GM19438 (cell line): ENCODE results near the gene SCRN3.
"Not testable (repeated sequence)": the region's sequence is repeated elsewhere in the genome, so short reads cannot be mapped to it uniquely, and the experiment has no call there.

ENCODE experiments used
- ATAC-seq: cut with Tn5 transposase; IDR thresholded peaks from one replicate; pipeline ENCODE4 v1.9.1; 2021; ENCODE audit warnings: low read depth; ENCODE audit not compliant: unreplicated experiment

Gene SCRN3

DNA sequence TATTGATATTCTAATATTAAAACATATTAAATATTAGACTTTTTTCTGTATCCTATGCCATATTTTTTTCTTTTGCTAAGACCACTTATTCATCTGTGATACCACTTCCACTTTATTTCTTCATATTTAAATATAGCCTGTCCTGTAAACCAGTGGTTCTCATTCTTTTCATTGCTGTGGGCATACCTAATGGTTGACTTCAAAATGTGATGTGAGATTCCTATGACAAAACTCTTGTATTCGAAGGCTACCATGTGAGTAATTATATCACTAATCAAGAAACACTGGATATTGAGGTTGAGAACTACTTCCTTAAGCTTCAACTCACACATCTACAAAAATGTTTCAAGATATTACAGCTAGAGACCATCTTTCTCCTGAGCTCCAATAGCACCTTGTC, 3.6 kb downstream of the SCRN3 start:
- ATAC-seq: no peak

DNA sequence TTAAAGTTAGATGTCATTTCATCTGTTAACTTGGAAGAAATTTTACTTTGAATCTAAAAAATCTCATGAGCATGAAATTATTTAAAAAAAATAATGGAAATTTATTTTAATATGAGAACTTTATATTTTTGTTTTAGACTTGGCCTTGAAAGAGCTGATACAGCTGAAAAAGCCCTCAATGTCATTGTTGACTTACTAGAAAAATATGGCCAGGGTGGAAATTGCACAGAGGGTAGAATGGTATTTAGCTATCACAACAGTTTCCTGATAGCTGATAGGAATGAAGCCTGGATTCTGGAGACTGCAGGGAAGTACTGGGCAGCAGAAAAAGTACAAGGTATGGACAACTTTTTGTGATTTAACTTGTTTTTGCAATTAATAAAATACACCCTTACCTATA, 5.3 kb downstream of the SCRN3 start:
- no peak for ATAC-seq

DNA sequence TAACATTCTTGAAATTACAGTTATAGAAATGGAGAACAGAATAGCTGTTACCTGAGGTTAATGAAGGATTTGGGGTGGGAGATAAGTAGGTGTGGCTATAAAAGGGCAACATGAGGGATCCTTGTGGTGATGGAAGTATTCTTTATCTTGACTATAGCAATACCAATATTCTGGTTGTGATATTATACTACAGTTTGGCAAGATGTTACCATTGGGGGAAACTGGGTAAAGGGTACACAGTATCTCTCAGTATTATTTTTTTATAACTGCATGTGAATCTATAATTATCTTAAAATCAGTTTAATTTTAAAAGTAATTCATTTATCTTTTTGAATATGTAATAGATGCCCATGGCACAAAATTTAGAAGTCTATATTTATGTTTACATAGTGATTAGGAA, 8.1 kb downstream of the SCRN3 start:
- no peak for ATAC-seq

DNA sequence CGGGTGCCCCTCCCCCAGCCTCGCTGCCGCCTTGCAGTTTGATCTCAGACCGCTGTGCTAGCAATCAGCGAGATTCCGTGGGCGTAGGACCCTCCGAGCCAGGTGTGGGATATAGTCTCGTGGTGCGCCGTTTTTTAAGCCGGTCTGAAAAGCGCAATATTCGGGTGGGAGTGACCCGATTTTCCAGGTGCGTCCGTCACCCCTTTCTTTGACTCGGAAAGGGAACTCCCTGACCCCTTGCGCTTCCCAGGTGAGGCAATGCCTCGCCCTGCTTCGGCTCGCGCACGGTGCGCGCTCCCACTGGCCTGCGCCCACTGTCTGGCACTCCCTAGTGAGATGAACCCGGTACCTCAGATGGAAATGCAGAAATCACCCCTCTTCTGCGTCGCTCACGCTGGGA, 14.5 kb downstream of the SCRN3 start:
- not testable (repeated sequence) for ATAC-seq

DNA sequence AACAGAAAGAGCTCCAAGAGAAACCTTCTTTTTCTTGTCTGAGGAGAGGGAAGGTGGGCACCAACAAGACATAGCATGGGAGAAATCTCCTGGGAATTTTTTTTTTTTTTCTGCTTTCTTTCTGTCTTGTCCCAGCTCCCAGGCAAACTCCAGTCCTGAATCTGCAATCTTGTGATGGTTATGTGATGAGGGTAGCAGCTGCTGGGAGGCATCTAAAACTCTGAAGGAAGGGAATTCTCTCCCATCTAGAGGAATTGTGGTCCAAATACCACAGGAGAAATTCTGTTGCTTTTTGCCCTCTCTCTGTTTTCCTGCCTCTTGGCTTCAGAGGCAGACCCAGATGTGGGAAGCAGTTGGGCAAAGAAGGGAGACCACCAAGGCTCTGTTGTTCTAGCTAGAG, 16.7 kb downstream of the SCRN3 start:
- no peak for ATAC-seq

DNA sequence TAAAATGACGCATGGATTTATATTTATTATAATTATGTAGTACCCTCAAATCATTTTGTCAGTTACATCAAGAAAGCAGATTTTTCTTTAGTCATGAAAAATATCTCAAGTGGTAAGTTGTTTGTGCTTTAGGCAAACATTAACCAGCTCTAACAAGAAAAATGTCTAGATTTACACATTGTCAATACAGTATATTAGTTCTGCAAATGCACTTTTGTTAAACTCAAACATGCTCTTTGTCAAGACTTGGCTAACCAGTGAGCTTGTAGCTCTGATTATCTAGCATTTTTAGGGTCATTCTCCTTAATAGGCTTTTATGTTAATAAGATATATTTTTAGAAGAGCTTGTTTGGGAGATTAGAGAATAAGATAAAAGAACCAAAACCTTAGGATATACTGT, 32.7 kb downstream of the SCRN3 start:
- no peak for ATAC-seq

DNA sequence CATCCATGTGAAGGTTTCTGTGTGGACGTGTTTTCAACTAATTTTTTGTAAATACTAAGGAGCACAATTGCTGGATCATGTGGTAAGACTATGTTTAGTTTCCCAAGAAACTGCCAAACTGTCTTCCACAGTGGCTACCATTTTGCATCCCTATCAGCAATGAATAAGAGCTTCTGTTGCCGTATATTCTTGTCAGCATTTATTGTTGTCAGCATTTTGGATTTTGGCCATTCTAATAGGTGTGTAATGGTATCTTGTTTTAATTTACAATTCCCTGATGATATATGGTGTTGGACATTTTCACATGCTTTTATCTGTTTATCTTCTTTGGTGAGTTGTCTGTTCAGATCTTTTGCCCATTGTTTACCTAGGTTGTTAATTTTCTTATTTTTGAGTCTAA, 34.5 kb downstream of the SCRN3 start:
- no peak for ATAC-seq

DNA sequence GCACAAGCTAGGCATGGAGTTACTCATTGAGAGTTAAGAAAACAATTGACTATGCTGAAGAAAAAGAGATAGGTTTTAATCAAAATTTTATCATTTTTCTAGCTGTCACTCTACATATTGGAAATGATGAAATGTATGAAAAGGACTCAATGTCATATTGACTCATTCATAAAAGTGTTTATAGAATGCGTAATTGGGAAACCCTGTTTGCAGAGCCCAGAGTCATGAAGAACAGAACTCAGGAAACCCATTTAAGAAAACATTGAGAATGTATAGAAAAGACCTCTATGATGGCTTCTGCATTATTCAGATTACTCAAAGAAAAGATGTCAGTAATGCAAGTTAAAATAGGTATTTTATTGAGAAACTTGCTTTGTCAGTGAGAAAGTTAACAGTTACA, 36.4 kb downstream of the SCRN3 start:
- ATAC-seq: no peak

DNA sequence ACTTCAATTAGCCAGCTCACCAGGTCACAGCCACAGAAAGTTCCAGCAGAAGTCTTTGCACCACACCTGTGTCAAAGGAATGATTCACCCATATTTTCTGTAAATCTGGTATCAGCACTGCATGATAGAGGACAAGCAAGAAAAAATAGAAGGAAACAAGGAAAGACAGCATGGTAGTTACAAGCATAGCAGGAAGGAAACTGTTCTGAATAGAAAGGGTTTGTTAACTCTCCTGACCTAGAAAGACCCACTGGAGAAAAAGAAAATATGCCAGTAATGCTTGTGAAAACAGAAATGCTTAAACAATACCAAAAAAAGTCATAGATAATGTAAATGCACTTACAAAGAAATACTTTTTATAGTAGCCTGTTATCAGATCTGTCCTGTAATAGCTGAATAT, 40.8 kb downstream of the SCRN3 start:
- no peak for ATAC-seq

DNA sequence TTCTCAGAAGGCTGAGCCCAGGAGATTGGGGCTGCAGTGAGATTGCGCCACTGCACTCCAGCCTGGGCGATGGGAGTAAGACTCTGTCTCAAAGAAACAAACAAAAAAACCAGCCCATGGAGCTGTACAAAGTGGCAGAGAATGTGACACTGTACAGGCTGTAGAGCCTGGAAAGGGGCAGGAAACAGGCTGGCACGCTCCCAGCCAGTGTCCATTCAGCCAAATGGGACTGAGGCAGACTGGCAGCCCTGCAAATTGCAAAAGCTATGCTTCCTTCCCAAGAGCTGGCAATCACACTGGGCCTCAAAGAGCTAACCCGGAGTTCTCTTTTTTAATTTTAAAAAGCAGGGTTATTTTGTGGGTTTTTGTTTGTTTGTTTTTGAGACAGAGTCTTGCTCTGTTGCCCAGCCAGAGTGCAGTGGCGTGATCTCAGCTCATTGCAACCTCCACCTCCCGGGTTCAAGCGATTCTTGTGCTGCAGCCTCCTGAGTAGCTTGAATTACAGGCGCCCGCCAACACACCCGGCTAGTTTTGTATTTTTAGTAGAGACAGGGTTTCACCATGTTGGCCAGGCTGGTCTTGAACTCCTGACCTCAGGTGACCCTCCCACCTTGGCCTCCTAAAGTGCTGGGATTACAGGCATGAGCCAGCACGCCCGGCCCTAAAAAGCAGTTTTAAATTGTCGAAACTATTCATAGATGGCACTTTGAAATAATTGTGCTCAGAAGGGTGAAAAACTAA, 42.8 kb downstream of the SCRN3 start:
- no peak for ATAC-seq

DNA sequence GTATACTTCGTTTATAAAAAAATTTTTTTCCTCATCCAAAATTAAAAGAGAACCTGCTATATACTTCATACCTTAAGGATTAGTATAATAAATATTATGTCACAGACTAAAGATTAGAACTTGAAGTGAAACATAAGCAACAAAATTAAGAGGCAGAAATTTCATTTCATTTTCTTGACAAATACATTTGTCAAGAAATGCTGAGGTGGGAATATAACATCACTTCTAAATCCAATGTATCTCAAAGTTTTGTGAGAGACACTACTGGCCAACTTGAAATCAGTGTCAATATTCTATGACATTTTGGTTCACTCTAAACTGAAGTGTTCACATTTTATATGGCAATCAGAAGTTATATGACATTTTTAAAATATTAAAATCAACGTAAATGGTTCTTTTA, 43.8 kb downstream of the SCRN3 start:
- ATAC-seq: no peak

DNA sequence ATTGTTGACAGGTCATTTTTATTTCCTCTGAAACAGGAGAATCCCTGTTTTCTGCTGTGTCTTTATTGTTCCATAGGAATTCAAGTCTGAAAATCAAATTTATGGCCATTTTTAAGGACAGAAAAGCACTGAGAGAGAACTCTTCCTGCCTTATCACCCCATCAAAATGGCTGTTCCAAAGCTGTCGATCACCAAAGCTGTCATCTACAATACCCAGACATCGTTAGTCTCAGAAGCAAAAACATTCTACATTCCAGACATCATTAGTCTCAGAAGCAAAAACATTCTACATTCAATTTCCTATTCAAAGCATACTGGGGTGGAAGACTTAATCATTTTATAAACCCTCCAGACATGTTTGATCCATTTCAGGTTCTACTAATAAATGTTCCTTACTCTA, 44.4 kb downstream of the SCRN3 start:
- no peak for ATAC-seq

DNA sequence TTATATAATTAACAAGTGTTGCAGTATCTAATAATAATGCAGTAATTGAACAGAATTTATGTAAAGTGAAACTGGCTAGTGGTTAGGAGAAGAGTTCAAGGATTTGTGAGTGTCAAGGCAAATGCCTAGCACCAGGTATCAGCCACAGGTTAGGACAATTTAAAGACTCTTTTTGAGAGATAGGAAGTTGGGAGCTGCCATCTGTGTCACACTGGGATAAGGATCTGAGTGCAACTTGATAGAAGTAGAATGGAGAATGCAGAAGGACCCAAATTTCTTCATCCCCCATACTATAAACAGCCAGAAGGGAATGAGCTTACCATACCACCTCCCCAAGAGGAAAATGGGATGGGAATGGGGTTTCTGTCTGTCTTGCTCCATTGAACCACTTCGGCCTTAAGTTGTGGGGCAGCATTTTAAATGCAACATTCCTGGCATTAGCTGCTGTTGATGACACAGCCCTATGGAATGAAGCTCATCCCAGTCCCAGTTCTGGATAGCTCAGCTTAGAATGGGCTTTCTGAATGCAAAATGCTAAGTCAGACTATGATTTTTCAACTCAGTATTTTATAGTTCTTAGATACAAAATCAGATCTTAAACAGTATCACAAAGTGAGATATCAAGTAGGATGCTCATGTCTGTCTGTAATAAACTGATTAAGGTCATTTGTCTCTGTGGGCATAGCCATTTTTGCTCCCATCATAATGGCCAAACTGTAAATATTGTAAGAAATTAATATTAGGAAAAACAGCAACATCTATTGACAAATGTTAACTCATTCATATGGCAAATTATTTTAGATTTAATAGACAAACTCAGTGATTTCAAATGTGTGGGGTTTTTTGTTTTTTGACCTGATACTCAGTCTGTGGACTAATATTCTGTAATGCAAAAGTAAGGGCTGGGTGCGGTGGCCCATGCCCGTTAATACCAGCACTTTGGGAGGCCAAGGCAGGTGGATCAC, 47.3 kb downstream of the SCRN3 start:
- ATAC-seq: no peak

DNA sequence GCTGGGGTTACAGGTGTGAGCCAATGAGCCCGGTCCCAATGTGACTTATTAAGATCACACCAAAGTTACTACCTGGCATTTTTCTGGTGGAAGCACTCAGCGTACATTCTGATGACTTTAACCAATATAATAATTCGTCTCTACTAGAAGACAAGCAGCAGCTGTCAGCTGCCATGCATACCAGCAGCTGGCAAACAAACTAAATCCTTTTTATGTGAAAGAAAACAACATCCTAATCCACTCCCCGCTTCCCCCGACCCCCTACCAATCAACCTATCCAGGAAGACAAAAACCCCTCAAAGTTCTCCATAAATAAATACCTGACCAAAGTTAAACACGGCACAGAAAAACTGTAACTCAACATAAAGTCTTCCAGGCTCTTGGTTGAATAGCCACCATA, 49.2 kb downstream of the SCRN3 start:
- no peak for ATAC-seq

DNA sequence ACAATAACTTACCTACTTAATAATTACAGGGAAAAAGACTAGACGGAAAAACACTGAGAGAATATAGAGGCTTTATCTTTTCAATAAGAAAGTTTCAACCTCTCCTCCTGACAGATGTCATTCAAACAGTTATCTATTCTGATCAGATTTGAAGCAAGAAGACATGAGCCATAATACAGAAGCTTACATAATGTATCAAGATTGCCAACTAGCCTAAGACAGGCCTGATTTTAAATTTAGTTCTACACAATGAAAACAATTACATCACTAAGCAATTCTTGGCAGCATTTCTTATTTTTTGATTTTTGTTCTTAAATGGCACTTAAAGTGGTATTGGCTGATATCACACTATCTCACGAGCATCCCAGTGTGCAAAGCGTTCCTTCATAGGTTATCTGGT, 49.7 kb downstream of the SCRN3 start:
- no peak for ATAC-seq

DNA sequence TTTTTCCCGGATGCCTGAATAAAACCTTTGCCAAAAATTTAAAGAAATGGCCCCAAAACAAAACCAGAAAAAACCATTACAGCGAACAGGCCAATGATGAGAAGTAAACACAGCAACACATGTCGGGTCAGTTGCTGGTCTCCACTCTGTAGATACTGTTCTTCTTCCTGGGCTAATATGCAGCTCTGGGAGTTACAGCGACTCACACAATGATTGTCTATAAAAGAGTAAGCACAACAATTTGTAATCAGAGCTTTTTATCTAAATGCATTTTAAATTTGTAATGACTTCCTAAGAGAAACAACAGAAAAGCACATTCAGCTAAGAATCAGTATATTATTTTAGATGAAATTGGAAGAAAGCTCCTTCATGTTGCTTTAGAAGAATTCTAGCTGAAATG, 51.0 kb downstream of the SCRN3 start:
- no peak for ATAC-seq

DNA sequence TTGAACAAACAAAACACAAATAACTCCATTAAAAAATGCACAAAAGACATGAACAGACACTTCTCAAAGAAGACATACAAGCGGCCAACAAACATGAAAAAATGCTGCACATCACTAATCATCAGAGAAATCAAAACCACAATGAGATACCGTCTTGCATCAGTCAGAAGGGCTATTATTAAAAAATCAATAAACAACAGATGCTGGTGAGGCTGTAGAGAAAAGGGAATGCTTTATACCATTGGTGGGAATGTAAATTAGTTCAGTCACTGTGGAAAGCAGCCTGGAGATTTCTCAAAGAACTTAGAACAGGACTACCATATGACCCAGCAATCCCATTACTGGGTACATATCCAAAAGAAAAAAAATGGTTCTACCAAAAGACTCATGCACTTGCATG, 53.5 kb downstream of the SCRN3 start:
- ATAC-seq: no peak

DNA sequence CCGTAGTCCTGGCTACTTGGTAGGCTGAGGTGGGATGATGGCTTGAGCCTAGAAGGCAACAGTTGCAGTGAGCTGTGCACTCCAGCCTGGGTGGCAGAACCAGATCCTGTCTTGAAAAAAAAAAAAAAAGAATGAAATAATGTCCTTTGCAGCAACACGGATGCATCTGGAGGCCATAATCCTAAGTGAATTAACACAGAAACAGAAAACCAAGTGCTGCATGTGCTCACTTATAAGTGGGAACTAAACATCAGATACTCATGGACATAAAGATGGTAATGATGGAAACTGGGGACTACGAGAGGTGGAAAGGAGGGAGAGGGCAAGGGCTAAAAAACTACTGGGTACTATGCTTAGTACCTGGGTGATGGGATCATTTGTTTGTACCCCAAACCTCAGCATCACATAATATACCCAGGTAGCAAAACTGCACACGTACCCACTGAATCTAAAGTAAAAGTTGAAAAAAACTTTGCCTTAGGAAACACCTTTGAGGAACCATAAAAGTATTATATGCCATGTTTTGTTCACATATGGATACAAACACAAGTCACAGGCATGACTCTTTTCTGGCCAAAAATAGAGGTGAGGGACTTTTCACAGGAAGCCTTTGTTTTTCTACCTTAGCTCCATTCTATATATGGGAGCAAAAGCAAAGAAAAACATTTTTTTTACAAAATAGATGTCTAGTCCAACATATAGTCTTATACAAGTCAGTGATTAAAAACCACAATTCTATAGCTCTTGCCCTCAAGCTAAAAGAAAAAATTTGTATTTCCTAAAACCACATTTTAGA, 54.7 kb downstream of the SCRN3 start:
- ATAC-seq: no peak

DNA sequence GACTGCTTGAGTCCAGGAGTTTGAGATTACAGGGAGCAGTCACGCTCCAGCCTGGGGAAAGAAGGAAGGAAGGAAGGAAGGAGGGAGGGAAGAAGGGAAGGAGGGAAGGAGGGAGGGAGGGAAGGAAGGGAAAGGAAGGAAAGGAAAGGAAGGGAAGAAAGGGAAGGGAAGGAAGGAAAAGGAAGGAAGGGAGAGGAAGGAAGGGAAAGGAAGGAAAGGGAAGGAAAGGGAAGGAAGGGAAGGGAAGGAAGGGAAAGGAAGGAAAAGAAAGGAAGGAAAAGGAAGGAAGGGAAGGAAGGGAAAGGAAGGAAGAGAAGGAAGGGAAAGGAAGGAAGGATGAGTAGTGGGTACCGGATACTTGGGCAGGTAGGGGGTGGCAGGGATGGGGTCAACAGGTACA, 59.0 kb downstream of the SCRN3 start:
- ATAC-seq: no peak

DNA sequence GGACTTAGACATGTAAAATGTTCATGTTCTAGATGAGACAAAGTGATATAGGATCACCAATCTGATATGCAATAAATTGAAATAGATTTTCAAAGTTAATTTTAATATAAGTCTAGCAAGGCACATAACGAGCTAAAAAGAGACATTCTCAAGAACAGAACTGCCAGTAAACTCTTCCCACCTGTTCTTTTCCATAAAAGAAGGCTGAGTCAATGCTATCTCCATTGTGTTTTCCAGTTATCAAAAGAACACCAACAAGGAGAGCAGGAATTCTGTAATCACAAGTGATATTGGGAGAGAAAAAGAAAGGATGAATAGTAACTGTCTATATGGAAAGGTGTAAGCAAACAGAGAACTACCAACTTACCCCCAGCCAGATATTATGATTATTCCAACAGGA, 65.7 kb downstream of the SCRN3 start:
- no peak for ATAC-seq

DNA sequence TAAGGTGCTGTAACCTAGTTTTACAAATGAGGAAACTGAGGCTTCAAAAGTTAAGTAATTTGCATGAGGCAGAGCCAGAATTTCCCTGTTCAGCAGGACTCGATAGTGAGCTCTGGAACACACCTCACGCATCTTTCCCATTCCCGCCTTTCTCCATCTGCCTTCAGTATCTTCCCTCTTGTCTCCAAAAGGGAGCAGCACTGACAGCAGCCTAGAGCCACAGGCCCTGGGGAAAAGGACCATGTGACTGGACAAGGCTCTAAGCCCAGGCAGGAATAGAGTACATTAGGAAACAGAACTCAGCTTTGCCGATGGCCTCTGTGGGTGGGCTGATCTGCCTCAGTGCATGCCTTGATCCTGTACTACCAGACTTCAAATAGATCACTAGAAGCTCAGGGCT, 69.8 kb downstream of the SCRN3 start:
- no peak for ATAC-seq
